IPS-15b (cell line): ENCODE results near the gene RAET1E.
"Not testable (repeated sequence)": the region's sequence is repeated elsewhere in the genome, so short reads cannot be mapped to it uniquely, and the experiment has no call there.

Experiments
- H3K27me3 ChIP-seq: one replicate; pipeline ENCODE4 v1.6.1; 2013; ENCODE audit warnings: low read length; ENCODE audit not compliant: control insufficient read depth, insufficient read depth
- H3K36me3 ChIP-seq: one replicate; pipeline ENCODE4 v1.6.1; 2013; ENCODE audit warnings: low read length; ENCODE audit not compliant: control insufficient read depth, insufficient read depth
- H3K4me1 ChIP-seq: one replicate; pipeline ENCODE4 v1.6.1; 2013; ENCODE audit warnings: mild to moderate bottlenecking, low read length; ENCODE audit not compliant: control insufficient read depth, insufficient read depth
- H3K4me3 ChIP-seq: one replicate; pipeline ENCODE4 v1.5.1; 2013; ENCODE audit warnings: low read depth, low read length
- H3K9ac ChIP-seq: one replicate; pipeline ENCODE4 v1.6.1; 2013; ENCODE audit warnings: low read depth, mild to moderate bottlenecking, low read length
- H3K9me3 ChIP-seq: one replicate; pipeline ENCODE4 v1.6.1; 2013; ENCODE audit warnings: mild to moderate bottlenecking, low read length; ENCODE audit not compliant: control insufficient read depth, insufficient read depth

The RAET1E gene

GRCh38 chr6:149925253-149925973 is 27.5 kb upstream of the RAET1E start:
- peaks cover 78% of the 10 kb centered on the region for H3K27me3 ChIP-seq
- H3K9me3 ChIP-seq, result no peaks in the 10 kb centered on the region
- H3K36me3 ChIP-seq, result no peaks in the 10 kb centered on the region
- peak overlapping the region; percentile 71 for H3K4me3 ChIP-seq
- H3K9ac ChIP-seq, result no peak overlapping the region
- H3K4me1 ChIP-seq, result no peaks in the 10 kb centered on the region

GRCh38 chr6:149924933-149925252 is 27.0 kb upstream of the RAET1E start:
- Histone ChIP-seq H3K9ac (no peak overlapping the region), H3K4me3 (peak overlapping the region; percentile 71), H3K27me3 (peaks cover 80% of the 10 kb centered on the region), H3K36me3 (no peaks in the 10 kb centered on the region), H3K9me3 (no peaks in the 10 kb centered on the region), H3K4me1 (no peaks in the 10 kb centered on the region)

GRCh38 chr6:149924206-149924932 is 26.5 kb upstream of the RAET1E start:
- H3K4me1 ChIP-seq, result no peaks in the 10 kb centered on the region
- peaks cover 80% of the 10 kb centered on the region for H3K27me3 ChIP-seq
- H3K4me3 ChIP-seq, result peak overlapping the region; percentile 71
- no peak overlapping the region for H3K9ac ChIP-seq
- no peaks in the 10 kb centered on the region for H3K9me3 ChIP-seq
- no peaks in the 10 kb centered on the region for H3K36me3 ChIP-seq

- no peaks in the 10 kb centered on the region for H3K4me1 ChIP-seq
- H3K27me3 ChIP-seq, result peaks cover 82% of the 10 kb centered on the region
- no peaks in the 10 kb centered on the region for H3K36me3 ChIP-seq
- H3K9me3 ChIP-seq, result no peaks in the 10 kb centered on the region
- no peak overlapping the region for H3K9ac ChIP-seq
- peak overlapping the region; percentile 52 for H3K4me3 ChIP-seq
Observed at GRCh38 chr6:149923327-149923986, 25.5 kb upstream of the RAET1E start.

GRCh38 chr6:149922642-149923326 is 24.9 kb upstream of the RAET1E start, which contains the start of gene RAET1G:
Gene RAET1G (minus strand): TSS chr6:149923121. CDS start chr6:149923010, 111 bp downstream.
- Histone ChIP-seq H3K4me1 (no peaks in the 10 kb centered on the region), H3K9ac (no peak within 1 kb of the TSS), H3K36me3 (no peaks in the 10 kb centered on the region), H3K4me3 (peak within 1 kb of the TSS; percentile 52), H3K27me3 (peaks cover 86% of the 10 kb centered on the region), H3K9me3 (no peaks in the 10 kb centered on the region)

GRCh38 chr6:149922091-149922490 is 24.2 kb upstream of the RAET1E start:
- H3K9me3 ChIP-seq, H3K9ac ChIP-seq, H3K4me1 ChIP-seq, H3K36me3 ChIP-seq: not testable (repeated sequence)
- Histone ChIP-seq H3K4me3 (peak overlapping the region; percentile 52), H3K27me3 (peaks cover 87% of the 10 kb centered on the region)

GRCh38 chr6:149921361-149921760 is 23.4 kb upstream of the RAET1E start:
- H3K36me3 ChIP-seq, result no peaks in the 10 kb centered on the region
- no peak overlapping the region for H3K4me3 ChIP-seq
- peaks cover 83% of the 10 kb centered on the region for H3K27me3 ChIP-seq
- H3K9ac ChIP-seq, result no peak overlapping the region
- H3K9me3 ChIP-seq, result no peaks in the 10 kb centered on the region
- no peaks in the 10 kb centered on the region for H3K4me1 ChIP-seq

GRCh38 chr6:149919834-149920225 is 21.9 kb upstream of the RAET1E start:
- Histone ChIP-seq H3K9ac (no peak overlapping the region), H3K27me3 (peaks cover 69% of the 10 kb centered on the region), H3K4me3 (no peak overlapping the region), H3K4me1 (no peaks in the 10 kb centered on the region), H3K36me3 (no peaks in the 10 kb centered on the region), H3K9me3 (no peaks in the 10 kb centered on the region)

- H3K9me3 ChIP-seq, H3K4me3 ChIP-seq: not testable (repeated sequence)
- H3K27me3 ChIP-seq, result peaks cover 63% of the 10 kb centered on the region
Observed at GRCh38 chr6:149919126-149919833, 21.4 kb upstream of the RAET1E start.

GRCh38 chr6:149918151-149918905 is 20.4 kb upstream of the RAET1E start:
- Histone ChIP-seq H3K9me3 (no peaks in the 10 kb centered on the region), H3K4me3 (no peak overlapping the region), H3K27me3 (peaks cover 59% of the 10 kb centered on the region), H3K36me3 (no peaks in the 10 kb centered on the region), H3K9ac (no peak overlapping the region), H3K4me1 (no peaks in the 10 kb centered on the region)

More at GRCh38 chr6:149919126-149919833, 21.4 kb upstream of the RAET1E start:
- H3K9ac ChIP-seq, H3K36me3 ChIP-seq, H3K4me1 ChIP-seq: not testable (repeated sequence)
